GM19324 (cell line): ENCODE results near the gene PEX7.
"Not testable (repeated sequence)": the region's sequence is repeated elsewhere in the genome, so short reads cannot be mapped to it uniquely, and the experiment has no call there.

Experiments used
- ATAC-seq: cut with Tn5 transposase; IDR thresholded peaks from one replicate; pipeline ENCODE4 v1.9.1; 2021; ENCODE audit warnings: mild to moderate bottlenecking, moderate library complexity; ENCODE audit not compliant: unreplicated experiment, low FRiP score

PEX7 gene

DNA sequence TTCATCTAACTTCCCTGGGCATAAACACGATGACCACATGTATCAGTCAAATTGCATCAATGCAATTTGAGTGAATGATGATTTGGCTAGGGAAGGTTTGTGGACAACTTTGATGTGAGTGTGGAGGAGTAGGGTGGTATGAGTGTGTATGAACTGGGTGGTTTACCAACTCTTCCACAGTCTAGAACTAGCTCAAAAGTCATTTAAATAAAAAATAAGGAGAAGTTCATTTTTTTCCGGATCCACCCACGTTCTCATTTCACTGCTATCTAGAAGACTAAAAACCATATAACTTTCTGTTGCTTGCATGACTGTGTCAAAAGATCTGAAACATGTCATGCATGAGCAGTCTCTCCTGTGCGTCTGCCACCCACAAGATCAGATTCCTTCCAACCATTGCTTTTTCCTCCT, 123.3 kb downstream of the PEX7 start:
- no peak for ATAC-seq

DNA sequence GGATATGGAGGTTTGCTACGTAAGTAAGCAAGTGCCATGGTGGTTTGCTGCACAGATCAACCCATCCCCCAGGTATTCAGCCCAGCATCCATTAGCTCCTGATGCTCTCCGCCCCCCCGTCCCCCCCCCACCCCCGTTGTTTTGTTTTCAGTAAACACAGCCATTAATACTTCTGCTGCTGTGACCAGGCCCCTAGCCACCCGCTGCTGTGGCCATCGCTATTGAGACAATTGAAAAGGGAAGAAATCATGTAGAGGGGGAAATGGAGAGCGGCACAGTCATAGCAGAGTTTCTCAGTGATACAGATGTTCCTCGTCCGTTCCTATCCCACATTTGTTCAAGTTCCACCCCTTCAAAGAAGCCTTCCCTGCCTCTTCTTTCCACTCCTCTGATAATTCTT, 124.6 kb downstream of the PEX7 start:
- no peak for ATAC-seq

DNA sequence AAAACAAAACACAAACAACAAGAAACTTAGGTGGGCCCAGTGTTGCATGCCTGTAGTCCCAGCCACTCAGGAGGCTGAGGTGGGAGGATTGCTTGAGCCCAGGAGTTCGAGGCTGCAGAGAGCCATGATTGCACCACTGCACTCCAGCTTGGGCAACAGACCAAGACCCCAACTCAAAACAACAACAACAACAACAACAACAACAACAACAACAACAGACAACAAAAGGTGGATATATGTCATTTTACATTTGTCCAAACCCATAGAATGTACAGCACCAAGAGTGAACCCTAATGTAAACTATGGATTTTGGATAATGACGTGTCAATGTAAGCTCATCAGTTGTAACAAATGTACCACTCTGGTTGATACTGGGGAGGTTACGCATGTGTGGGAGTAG, 127.6 kb downstream of the PEX7 start:
- ATAC-seq = not testable (repeated sequence)

DNA sequence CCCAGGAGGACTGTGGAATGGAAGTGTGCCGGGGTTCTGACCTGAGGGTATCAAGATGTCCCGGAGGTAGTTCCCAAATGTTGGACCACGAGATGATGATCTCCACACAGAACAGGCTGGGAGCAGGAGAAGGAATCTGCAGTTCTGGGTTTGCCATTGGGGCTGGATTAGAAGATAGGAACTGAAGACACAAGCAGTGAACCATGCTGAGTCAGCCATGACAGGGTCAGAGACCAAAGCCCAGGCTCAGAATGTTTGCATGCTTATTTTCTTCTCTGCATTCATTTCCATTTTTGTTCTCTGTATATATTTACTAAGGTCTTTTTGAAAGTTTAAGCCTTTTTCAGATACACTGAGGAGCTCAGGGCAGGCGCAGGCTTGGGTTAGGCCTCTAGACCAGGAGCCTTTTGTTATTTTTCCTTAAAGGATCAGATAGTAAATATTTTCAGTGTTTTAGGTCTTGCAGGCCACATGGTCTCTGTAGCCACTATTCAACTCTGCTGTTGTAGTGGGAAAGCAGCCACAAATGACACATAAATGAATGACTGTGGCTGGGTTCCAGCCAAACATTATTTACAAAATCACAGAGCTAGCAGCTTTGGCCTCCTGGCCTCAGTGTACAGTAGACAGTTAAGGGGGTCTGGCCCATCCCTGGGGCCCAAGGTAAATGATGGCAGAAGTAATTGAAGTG, 128.2 kb downstream of the PEX7 start:
- ATAC-seq = no peak

DNA sequence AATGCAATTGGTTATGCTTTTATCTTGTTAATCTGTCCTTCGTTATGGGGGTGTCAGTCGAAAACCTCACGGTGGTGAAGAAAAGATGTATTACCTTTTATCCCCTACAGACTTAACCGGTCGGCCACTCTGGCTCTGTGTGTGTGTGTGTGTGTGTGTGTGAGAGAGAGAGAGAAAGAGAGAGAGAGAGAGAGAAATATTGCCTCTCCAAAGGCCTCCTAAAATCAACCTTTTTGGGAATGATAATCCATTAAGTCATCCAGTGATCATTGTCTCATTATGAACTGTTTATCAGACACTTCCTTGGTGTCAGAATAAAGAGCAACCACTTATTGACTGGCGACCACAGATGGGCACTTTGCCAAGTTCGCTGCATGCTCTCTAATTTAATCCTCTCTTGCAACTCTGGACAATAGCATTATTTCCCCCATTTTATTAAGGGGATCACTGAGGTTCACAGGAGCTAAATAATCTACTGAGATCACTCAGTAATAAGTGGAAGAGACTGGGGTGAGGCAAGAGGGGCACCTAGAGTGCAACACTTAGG, 130.4 kb downstream of the PEX7 start:
- ATAC-seq = no peak

DNA sequence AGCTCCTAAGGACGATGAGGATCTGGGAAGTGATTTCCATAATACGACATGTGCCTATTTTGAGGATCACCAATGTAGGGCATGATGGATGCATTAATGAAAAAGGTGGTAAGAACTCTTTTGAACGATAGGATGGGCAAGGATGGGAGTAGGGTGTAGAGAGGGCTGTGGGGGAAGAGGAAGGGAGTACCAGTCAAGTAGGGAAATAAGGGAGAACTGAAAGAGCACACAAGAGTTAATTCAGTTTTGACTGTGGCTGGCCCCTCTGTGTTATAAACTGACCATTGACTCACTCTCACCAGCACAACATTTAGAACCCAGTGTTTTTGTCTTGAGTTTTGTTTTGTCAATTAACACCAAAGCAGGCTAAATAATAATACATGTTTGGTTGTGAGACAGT, 132.7 kb downstream of the PEX7 start:
- no peak for ATAC-seq

DNA sequence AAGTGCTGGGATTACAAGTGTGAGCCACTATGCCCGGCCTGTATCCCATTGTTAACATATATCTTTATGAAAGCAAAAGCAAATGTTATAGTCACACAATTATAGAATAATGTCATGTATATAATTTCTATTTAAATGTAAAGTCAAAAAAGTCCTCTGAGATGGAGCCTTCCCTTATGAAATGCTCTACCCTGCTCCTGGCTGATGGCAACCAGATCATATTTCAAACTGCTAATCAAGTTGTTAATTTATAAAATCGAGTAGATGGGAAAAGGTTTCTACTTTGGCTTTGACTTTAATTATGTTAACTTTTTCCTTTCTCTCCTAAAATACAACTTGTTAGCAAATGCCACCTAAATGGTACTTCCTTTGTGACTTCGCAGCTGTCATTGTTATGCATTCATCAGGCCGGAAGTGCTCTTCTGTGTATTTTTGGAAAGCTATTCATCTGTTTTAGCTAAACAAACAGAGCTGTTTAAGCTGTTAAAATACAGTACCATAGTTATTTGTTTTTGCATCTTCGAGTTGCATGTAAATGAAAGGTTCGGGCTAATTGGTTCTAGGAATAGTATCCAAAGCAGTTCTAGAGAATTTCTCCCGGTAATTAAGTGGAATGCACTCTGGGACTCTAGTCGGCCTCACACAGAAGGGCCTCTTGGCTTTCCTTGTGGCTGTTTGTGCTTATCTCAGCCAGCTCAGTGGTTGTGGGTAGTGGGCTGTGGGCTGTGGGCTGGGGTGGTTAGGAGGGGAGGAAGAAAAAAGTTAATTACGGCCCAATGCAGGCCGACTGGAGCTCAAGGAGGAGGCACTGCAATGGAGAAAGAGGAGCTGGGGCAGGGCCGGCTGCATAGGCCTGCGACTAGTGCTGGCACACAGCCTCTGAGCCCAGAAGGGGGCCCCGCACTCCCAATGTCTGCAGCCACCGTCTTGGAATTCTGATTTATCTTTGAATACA, 134.5 kb downstream of the PEX7 start:
- no peak for ATAC-seq

DNA sequence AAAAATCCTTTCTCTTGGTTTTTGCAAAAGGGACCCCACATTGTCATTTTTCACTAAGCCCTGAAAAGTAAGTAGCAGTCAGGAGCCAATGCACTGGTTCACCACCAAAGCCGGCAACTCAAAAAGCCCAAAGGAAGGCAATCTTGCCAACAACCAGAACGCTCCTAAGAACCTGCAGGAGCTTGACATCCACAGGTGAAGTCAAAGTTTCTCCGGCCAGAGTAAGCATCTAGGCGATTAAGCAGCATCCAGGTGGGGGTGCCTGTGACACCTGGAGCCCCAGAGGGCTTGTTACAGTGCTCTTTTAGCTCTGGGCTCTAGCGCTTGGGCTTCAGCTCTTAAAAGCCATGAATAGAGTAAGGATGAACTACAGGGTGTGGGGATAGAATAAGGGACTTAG, 135.8 kb downstream of the PEX7 start:
- ATAC-seq = no peak

DNA sequence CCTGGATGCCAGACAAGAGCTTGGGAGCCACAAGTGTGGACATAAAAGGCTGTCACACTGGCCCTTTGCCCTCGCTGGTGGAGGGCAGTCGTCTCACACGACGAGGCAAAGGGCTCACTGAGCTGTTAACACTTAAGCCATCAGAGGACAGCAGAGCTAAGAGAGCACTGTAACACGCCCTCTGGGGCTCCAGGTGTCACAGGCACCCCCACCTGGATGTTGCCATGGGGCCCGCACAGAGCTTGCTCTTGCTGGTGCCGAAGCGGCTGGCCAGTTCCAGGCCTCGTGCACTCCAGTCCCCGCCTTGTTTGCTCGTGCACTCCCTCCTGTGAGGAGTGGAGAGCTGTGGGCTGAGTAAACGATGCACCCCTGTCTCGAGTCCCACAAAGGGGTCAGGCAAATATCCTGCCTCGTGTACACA, 137.1 kb downstream of the PEX7 start:
- ATAC-seq = no peak

DNA sequence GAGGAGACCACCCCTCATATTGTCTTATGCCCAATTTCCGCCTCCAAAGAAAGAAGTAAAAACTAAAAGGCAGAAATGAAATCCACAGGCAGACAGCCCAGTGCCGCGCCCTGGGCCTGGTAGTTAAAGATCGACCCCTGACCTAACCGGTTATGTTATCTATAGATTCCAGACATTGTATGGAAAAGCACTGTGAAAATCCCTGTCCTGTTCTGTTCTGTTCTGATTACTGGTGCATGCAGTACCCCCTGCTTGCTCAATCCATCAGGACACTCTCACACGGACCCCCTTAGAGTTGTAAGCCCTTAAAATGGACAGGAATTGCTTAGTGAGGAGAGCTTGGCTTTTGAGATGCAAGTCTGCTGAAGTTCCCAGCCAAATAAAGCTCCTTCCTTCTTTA, 137.5 kb downstream of the PEX7 start:
- not testable (repeated sequence) for ATAC-seq

DNA sequence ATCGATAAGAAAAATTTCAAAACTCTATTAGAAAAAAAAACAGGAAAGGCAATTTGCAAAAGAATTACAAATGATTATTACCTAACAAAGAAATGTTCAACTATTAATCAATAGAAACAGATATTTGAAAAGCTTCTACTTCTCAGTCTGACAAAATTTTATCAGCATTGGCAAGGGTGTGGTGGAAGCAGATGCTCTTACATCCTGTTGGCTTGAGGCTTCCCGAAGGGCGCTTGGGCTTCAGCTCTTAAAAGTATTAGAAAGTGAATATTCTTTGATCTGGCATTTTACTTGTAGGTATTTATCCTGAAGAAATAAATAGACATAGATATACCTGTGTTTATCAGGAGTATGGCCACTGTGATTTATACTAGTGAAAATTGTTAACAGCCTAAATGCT, 138.4 kb downstream of the PEX7 start:
- ATAC-seq = no peak

DNA sequence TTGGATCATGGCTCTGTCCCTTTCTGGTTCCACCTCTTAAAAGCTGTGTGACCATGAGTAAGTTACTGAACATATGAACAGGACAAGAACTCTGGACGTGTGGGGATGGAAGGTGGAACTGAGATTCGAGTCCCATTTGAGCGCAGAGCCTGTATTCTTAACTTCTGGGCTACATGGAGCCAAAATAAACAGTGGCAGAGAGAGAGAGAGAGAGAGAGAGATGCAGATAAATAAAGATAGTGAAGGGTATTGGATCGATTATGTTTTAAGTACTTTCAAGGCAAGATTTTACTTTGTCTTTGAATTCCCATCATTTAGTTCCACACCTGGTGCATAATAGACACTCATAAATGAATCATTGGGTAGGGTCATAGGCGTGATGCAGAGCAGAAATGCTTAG, 139.5 kb downstream of the PEX7 start:
- ATAC-seq = no peak

DNA sequence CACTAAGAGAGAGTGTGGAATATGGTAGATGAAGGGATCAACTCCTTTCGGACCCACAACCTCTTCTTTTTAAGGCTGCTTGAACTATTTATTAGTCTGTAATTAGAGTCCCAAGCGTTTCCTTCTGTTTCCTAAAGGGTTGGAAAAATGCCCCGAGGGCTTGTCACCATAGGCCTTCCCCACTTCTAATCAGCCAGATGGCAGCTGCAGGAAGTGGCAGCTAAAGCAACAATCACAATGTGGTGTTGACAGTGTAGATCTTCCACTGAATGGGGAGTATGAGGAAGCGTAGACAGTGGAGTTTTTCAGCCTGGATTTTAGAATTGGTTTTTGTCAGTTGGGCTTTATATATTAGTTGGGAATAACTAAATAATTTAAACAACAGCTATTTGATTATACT, 140.3 kb downstream of the PEX7 start:
- ATAC-seq = no peak

DNA sequence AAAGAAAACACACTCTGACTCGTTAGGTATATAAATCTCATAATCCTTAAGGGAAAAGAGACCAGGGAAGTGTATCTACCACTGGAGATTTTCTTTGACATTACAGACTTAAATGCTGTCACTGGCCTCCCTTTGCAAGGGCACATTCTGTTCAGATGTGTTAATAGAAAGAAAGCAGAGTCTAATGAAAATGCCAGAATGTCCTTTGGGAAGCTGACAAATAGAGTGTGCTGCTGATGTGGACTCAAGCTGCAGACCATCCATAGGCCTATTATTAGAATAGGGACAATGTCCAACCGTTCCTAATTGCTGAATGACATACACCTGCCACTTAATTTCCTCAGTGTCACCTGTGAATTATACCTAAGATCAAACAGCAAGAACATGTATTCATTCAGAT, 140.9 kb downstream of the PEX7 start:
- ATAC-seq = no peak
